COLO668 (cell line): ENCODE measurements around the gene ZFR2.
A peak's percentile ranks its signal among the peaks of the same experiment; 100 is the strongest.

Experiments used
- DNase-seq: peaks from one replicate; lab custom pipeline; 2025; ENCODE audit not compliant: unreplicated experiment; lab: John Stamatoyannopoulos, UW

The ZFR2 gene

DNA sequence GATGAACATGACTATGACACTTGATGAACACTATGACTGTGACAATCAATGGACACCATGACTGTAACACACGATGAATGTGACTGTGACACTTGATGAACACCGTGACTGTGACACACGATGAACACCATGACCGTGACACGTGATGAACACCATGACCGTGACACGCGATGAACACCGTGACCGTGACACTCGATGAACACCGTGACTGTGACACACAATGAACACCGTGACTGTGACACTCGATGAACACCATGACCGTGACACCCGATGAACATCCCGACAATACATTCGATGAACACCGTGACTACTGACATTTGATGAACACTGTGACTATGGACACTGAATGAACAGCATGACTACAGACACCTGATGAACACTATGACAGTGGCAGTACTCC, 30.9 kb downstream of the ZFR2 start:
- no peak for DNase-seq

GRCh38 chr19:3837332-3837731, 31.5 kb downstream of the ZFR2 start:
- DNase-seq: no peak

DNA sequence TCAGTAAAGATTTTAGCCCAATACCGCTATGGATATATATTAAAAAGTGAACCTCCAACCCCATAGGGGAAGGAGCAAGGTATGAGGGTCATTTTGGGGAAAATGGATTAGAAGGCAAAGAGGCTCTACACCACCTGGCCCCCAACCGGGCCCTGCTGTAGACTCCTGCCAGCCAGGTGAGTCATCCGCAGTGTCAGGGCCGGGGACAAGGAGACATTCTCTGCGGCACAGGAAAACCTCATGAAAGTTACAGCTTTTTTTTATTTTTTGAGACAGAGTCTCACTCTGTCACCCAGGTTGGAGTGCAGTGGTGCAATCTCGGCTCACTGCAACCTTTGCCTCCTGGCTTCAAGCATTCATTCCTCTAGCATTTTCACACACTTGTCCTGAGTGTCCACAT, 32.0 kb downstream of the ZFR2 start:
- no peak for DNase-seq

GRCh38 chr19:3835055-3835435, 33.8 kb downstream of the ZFR2 start:
- DNase-seq: no peak

GRCh38 chr19:3834349-3835054, 34.3 kb downstream of the ZFR2 start:
- DNase-seq: no peak

DNA sequence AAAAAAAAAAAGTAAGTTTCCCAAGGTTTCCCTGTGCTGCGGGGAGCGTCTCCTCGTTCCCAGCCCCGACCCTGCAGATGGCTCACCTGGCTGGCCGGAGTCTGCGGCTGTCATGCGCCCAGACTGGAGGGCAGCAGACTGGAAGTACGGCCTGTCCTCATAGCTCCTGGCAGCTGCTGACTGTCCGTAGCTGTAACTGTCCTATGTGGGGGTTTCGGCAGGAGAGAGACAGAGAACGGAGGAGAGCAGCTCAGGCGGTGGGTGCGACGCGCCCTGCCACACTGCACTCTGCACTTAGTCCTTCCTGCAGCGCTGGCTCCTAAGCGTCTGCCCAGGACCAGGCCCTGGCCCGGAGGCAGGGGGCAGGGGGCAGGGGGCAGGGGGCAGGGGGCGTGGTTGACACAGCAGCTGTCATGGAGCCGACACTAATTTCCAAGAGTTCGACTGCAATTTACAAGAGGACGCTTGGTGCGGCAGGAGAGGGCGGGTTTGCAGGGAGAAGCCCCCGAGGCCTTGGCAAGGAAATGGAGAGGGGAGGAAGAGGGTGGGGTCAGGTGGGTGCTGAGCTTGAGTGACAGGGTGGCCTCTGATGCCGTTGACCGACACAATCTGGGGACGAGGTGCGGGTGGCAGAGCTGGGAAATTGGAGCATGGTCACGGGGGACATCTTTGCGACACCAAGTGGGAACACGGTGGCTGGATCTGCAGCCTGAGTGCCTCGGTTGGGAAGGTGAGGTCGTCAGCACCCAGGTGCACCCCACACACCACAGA, 35.1 kb downstream of the ZFR2 start:
- no peak for DNase-seq

DNA sequence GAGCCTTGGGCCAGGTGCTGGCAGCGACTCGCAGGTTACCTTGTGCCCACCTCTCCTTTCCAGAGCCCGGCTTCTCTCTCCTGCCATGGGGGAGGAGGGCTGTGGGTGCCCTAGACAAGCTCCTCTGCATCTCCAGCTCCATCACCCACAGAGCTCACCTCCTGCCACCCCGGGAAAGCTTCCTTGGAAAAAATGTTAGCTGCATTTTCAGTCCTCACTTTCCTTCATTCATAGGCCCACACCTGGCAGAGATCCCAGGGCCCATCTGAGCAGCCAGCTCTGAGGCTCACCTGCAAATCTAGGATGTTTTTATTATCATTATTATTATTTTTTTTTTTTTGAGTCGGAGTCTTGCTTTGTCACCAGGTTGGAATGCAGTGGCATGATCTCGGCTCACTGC, 36.8 kb downstream of the ZFR2 start:
- no peak for DNase-seq

DNA sequence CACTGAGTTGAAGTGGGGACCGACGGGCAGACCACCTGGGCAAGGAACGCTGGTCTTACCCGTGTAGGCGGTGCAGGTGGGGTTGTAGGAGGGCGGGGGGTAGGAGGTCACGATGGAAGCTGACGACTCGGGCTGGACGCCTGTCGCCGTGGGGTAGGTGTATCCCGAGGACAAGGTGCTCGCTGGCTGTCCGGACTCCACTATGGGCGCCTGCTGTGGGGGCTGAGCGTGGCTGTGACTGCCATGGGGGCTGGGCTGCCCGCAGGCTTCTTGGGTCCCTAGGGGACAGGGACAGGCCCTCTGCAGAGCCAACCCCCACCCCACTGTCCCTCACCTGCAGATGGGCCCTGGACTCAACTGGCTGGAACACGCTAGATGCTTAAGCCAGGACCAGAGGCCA, 37.2 kb downstream of the ZFR2 start:
- DNase-seq: no peak

DNA sequence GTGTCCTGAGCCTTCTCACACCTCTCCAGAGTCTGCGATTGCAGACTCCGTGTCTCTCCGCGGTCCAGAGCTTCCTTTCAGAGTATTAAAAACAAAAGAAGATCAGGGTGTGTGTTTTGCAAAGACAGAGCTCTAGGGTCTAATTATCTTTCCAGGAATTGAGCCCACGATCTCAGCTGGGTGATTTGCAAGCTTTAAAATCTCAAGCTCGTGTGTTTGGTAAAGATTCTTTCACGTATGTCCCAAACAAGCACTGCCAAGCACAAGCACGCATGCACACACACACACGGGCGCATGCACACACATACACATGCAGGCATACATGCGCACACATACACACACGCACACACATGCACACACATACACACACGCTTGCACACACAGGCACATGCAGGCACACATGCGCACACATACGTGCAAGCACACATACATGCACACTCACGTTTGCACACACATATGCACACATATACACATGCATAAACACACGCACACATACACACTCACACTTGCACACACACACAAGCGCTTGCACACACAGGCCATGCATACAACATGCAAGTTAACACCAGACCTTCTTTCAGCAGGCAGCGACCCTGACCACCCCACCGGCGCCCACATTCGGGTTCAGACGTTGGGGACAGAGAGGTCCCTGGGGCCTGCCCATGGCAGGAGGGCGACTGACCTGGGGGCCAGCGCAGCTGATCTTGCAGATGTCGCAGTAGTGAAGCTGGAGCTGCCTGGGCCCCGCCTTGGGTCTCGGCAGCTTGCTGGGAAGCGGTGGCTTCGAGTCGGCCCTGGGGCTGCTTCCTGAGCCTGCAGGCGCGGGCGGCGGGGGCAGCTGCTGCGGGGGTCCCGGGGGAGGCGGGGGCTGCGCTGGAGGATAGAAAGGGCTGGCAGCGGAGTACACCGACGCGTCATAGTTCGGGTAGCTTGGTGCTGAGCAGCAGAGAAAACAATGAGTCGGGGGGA, 37.9 kb downstream of the ZFR2 start:
- no peak for DNase-seq

GRCh38 chr19:3827306-3827705, 41.5 kb downstream of the ZFR2 start:
- DNase-seq: no peak

GRCh38 chr19:3826163-3826562, 42.7 kb downstream of the ZFR2 start:
- no peak for DNase-seq

GRCh38 chr19:3825286-3825956, 43.4 kb downstream of the ZFR2 start:
- no peak for DNase-seq

GRCh38 chr19:3823350-3823713, 45.5 kb downstream of the ZFR2 start:
- no peak for DNase-seq

- no peak for DNase-seq
Observed at GRCh38 chr19:3822683-3823349, 46.0 kb downstream of the ZFR2 start.

GRCh38 chr19:3821857-3822364, 46.9 kb downstream of the ZFR2 start:
- DNase-seq: peak; percentile 44

DNA sequence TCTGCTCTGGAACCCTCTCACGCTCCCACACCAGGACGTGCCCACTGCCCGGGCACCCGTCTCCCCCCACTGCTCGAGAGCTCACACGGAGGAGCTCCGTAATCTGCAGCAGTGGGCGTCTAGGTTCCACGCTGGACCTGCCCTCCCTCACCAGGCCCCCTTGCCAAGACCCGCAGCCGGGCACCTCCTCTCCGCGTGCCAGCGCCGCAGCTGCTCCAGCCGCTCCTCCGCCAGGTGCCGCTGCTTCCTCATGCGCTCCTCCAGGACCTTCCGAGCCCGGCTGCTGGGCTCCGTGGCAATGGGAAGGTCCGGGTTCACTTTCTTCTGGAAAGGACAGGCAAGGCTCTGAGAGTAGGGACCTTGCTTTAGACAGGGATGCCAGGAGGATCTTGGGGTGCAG, 47.7 kb downstream of the ZFR2 start:
- peak; percentile 70 for DNase-seq

DNA sequence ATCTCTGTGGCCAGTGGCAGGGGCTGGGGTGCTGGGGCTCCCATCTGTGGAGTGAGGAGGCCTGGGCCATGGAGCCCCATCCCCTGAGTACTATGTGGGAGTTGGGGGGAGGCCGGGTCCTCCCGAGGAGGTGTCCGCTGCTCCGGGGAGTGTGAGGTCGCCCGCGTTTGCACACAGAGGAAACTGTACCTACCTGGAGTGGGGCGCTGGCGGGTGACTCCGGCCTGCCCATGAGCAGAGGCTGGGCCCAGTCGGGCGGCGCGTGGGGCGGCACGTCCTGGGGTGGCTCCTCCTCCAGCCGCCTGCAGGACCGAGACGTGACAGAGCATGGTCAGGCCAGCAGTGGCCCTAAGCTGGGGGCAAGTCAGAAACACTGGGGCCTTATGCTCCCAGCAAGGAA, 48.8 kb downstream of the ZFR2 start:
- no peak for DNase-seq

DNA sequence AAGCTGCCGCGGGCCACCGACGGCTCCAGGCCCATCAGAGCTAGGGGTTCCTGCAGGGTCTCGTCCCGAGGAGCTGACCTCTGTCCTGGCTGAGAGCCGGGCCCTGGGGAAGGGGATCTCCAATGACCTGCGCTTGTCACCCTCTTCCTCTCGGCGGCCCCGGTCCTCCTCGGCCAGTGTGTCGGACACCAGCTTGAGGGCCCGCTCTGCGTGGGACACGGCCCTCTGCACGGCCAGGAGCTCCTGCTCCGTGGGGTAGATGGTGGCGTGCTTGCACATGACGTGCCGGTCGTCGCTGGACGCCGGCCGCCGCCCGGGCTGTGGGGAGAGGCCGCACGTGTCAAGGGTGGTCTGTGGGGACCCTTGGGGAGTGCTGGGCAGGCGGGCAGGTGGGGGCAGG, 49.9 kb downstream of the ZFR2 start:
- DNase-seq: no peak

GRCh38 chr19:3818466-3818865, 50.4 kb downstream of the ZFR2 start:
- DNase-seq: no peak

DNA sequence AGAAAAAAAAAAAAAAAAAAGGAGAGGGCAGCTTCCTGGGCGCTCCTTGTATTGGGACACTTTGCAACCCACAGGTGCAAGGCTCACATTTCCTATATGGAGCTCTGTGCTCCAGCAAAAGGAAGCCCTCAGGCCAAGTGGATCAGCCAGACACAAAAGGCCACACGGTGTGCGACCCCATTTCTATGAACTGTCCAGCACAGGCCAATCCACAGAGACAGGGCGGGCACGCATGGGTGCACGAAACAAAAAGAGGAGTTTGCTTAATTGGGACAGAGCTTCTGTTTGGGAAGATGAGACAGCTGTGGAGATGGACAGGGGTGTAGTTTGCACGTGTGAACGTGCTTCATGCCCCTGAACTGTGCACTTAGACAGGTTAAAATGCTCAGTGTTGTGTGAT, 51.1 kb downstream of the ZFR2 start:
- no peak for DNase-seq
